ENCODE measurements around the gene SCART1. TPM values are rescaled to one million over a fixed set of nuclear protein-coding genes. Genes with fewer than 3 reads are reported as not detected.
A peak's percentile ranks its signal among the peaks of the same experiment; 100 is the strongest.

SCART1 gene
- total RNA-seq, 1 donor from 2014 or later = 2.6 TPM

DNA sequence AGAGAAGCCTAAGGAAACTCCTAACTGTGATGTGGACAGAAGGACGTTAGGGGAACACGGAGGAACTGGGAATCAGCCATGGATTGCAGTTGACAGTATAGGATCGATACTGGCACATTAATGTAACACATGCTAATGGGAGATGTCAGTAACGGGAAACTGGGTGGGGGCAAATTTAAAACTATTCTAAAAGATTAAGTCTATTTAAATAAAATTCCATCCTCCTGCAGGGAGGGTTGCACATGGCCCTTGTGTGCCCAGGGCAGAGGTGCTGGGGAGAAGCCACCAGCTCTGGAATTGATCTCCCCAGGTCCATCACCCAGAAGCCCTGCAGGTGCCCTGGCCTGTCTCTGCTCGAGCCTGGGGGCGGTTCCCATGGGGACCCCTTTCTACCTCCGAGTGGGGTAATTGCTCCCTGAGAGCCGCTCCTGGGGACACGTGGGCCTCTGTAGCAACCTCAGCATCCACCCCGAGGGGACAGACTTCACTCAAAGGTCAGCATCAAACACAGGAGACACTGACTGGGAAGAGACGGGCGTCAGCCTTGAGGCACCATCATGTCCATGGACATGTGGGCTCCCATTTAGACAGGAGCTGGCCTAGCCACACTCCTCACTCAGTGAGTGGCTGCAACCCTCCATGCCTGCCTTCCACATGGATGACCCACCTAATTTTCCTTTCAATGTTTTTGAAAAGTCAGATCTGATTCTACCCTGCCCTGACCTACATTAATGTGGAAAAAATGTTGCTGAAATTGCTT, 21.1 kb downstream of the SCART1 start:
- H3K9me3 ChIP-seq = no peaks in the 10 kb centered on the region
- ATAC-seq = peak; percentile 10
- DNase-seq = no peak
- H3K36me3 ChIP-seq = no peaks in the 10 kb centered on the region
- no peaks in the 10 kb centered on the region for H3K4me1 ChIP-seq
- H3K4me3 ChIP-seq = no peak overlapping the region
- intact Hi-C loops (cut with DNase I) = no loop called here
- no peaks in the 10 kb centered on the region for H3K27me3 ChIP-seq
- H3K27ac ChIP-seq = no peak overlapping the region
- TF ChIP-seq, protein P1, sequence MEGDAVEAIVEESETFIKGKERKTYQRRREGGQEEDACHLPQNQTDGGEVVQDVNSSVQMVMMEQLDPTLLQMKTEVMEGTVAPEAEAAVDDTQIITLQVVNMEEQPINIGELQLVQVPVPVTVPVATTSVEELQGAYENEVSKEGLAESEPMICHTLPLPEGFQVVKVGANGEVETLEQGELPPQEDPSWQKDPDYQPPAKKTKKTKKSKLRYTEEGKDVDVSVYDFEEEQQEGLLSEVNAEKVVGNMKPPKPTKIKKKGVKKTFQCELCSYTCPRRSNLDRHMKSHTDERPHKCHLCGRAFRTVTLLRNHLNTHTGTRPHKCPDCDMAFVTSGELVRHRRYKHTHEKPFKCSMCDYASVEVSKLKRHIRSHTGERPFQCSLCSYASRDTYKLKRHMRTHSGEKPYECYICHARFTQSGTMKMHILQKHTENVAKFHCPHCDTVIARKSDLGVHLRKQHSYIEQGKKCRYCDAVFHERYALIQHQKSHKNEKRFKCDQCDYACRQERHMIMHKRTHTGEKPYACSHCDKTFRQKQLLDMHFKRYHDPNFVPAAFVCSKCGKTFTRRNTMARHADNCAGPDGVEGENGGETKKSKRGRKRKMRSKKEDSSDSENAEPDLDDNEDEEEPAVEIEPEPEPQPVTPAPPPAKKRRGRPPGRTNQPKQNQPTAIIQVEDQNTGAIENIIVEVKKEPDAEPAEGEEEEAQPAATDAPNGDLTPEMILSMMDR (IDR thresholded peaks at IDR 0.05) = no peak

DNA sequence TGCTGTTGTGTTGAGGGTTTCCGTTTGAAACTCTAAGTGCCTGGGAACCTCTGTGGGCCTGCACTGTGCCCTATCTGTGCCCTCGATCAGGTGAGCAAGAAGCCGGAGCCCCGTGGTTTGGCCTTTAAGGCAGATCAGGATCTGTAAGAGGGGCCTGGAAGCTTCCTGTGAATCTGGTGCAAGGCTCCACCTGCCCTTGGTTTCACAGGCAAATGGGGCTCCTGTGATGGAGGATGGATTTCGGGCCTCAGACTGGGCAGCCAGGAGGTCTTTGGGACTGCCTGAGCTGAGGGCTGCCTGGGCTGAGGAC, 21.6 kb downstream of the SCART1 start:
- DNase-seq (no peak), ATAC-seq (peak; percentile 10)
- Histone ChIP-seq H3K9me3 (no peaks in the 10 kb centered on the region), H3K36me3 (no peaks in the 10 kb centered on the region), H3K27me3 (no peaks in the 10 kb centered on the region), H3K4me3 (no peak overlapping the region), H3K4me1 (no peaks in the 10 kb centered on the region), H3K27ac (no peak overlapping the region)
- TF ChIP-seq, protein P1 (IDR thresholded peaks at IDR 0.05) = no peak
- intact Hi-C loops (cut with DNase I) = no loop called here

DNA sequence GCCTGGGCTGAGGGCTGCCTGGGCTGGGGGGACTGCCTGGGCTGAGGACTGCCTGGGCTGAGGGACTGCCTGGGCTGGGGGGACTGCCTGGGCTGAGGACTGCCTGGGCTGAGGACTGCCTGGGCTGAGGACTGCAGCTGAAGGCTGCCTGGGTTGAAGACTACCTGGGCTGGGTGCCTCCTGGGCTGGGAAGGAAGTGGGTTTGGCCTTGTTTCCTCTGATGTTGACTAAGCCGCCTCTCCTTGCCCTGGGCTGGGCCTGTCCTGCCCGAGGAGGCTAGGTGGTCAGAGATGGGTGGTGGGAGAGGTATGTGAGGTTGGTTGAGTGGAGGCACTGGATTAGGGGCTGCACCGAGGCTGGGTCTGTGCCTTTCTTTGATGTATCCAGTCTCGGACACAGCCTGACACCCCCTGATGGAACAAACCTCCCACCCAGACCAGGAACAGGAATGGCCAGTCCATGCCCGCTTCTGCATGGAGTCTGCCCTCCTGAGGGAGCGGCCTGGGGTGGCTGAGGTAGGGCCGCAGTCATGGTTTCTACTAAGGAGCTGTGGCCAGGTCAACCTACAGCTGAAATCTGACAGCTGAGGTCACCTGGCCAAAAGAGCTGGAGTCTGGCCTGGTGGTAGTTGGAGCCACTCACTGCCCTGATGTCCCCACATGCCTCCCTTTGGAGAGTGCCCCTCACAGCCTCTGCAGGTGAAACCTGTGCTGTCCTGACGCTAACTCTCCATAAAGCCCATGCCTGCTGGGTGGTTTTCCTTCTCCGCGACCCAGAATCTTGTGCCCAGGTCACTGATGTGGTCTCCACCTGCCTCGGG, 22.3 kb downstream of the SCART1 start:
- no peak overlapping the region for H3K4me3 ChIP-seq
- H3K9me3 ChIP-seq = no peaks in the 10 kb centered on the region
- intact Hi-C loops (cut with DNase I) = no loop called here
- TF ChIP-seq, protein P1 (IDR thresholded peaks at IDR 0.05) = no peak
- no peaks in the 10 kb centered on the region for H3K4me1 ChIP-seq
- DNase-seq (no peak), ATAC-seq (peak; percentile 37)
- no peak overlapping the region for H3K27ac ChIP-seq
- no peaks in the 10 kb centered on the region for H3K36me3 ChIP-seq
- H3K27me3 ChIP-seq = no peaks in the 10 kb centered on the region

DNA sequence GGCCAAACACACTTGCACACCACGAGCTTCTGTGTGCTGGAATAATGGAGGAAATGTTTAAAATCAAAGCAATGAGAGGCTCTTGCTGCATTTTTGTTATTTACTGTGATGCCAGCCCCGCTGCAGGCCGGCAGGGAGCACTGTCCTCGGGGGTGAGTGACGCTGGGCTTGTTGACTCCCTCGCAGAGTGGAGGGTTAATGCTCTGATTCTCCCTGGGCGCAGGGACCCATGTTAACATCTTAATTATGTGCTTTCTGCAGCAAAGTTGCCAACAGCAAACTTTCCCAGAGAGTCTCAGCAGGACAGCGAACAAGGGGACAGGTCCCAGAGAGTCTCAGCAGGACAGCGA, 22.9 kb downstream of the SCART1 start:
- intact Hi-C loops (cut with DNase I) = no loop called here
- H3K27me3 ChIP-seq = no peaks in the 10 kb centered on the region
- no peak overlapping the region for H3K27ac ChIP-seq
- DNase-seq (no peak), ATAC-seq (no peak)
- H3K4me1 ChIP-seq = no peaks in the 10 kb centered on the region
- H3K9me3 ChIP-seq = no peaks in the 10 kb centered on the region
- no peak overlapping the region for H3K4me3 ChIP-seq
- TF ChIP-seq, protein P1 (IDR thresholded peaks at IDR 0.05) = no peak
- H3K36me3 ChIP-seq = no peaks in the 10 kb centered on the region

DNA sequence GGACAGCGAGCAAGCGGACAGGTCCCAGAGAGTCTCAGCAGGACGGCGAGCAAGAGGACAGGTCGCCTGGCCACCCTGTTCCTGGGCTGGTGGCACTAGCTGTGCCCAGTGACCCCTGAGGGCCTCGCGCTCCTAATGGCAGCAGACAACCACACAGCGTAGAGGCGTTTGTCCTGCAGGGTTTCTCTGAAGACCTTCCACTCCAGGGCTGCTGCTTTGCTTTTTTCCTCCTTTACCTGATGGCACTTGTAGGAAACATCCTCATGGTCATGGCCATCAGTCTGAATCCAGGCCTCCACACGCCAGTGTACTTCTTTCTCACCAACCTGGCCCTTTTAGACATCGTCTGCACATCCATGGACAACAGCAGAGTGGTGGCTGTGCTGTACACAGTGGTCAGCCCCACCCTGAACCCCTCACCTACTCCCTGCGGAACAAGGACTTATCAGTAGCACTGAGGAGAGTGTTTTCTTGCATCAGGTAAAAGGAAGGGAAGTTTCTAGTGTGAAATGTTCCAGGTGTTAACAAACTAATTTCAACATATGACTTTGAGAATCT, 27.4 kb downstream of the SCART1 start:
- Histone ChIP-seq H3K36me3 (no peaks in the 10 kb centered on the region), H3K9me3 (peaks cover 21% of the 10 kb centered on the region), H3K27ac (no peak overlapping the region), H3K27me3 (no peaks in the 10 kb centered on the region), H3K4me1 (no peaks in the 10 kb centered on the region), H3K4me3 (no peak overlapping the region)
- TF ChIP-seq, protein P1 (IDR thresholded peaks at IDR 0.05) = no peak
- ATAC-seq = no peak
- DNase-seq = no peak
- intact Hi-C loops (cut with DNase I) = no loop called here

All from upper lobe of right lung (tissue), 1 donor.